HL-60/S4 (cell line): Measurements from ENCODE around the gene CISD2.
"Not testable (repeated sequence)": the region's sequence is repeated elsewhere in the genome, so short reads cannot be mapped to it uniquely, and the experiment has no call there.

Experiments
- in situ Hi-C: fragments of 300-500 bp; cut with MboI; formaldehyde crosslinking; loops from 2 replicates; pipeline ENCODE4 v1.14.3; 2022; ENCODE audit warnings: low sequenced_read_pairs

The CISD2 gene

DNA sequence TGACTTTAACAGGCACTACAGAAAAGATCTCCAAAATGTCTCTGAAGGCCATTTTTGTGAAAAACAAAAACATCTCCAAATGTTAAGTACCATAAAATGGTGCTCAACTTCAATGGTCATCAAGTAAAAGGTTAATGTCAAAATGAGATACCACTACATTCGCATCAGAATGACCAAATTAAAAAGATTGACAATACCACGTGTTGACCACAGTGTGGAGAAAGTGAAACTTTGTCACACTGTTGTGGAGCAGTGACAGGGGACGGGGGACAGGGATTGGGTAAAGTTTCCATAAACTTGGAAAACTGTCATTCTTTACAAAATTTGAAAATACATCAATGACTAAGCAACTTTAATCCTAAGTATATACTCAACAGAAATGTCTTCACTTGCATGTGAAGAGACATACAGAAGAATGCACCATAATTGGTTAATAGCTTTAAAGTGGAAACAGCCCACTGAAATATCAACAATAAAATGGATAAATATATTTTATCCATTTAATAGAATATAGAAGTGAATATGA, 19.1 kb upstream of the CISD2 start:
- in situ Hi-C loops: no loop called here

DNA sequence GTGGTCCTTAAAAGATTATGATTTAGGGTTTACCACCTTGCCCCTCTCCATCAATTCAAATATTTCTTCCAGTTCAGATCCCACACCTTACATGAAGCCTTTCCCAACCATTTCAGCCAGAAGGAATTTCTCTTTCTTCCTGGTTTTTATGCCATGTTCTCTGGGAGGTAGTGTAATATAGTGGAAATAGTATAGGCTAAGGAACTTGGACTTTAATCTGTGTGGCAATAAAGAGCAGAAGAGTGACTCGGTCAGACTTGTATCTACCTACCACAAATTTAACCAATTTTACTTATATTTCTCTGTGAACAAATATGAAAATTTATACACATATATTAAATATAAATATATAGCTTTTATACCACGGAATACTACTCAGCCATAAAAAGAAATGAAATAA, 18.4 kb upstream of the CISD2 start:
- in situ Hi-C loops: no loop called here

- in situ Hi-C loops: no loop called here
Measured at GRCh38 chr4:102858828-102859464, 9.8 kb upstream of the CISD2 start.

DNA sequence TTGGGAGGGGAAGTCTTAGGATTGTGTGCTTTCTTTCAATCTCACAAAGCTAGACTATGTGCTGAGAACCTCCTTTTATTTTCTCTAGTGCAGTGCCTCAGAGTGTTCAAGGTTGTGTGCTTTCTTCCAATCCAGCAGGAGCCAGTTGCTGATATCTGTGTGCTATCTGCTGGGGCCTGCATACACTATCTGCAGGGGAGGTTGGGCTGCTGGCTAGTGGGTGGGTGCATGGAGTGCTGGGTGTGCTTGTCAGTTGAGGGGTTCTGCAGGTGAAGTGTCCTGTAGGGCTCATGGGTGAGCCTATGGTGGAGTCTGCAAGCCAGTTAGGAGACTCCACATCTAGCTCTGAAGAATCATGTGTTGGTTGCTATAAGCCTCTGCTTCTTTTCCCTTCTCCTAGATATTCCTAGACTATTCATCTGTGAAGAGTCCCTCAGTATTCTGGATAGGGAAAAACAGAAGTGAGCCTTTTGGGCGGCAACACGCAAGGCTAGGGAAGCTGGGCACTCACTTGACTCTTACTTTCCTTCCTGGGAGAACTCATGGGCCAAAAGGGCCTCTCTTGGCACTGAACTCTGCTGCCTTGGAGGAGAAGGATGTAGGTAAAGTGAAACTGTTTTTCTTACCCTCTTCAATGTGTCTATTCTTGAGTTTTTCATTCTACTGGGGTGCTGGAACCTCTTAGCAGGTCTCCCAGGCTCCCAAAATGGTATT, 8.0 kb upstream of the CISD2 start:
- in situ Hi-C loops: no loop called here

DNA sequence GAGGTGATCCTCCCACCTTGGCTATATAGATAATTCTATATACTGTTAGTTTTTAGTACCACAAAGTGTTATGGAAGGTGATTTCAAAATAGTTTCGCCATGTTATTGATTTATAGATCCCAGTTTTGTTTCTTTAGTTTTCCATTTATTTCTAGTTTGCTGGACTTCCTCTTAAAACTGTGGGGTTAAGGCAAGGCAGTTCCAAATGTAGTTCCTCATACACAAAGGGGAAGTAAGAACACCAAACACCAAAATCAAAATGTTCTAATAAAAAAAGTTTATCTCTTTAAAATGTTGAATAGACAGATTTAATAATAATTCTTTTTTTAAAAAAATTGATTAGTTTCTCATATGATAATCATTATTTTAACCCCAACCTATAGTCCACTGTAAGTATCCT, 6.8 kb upstream of the CISD2 start:
- in situ Hi-C loops: no loop called here

- in situ Hi-C loops: no loop called here
Measured at GRCh38 chr4:102862747-102863146, 6.0 kb upstream of the CISD2 start.

DNA sequence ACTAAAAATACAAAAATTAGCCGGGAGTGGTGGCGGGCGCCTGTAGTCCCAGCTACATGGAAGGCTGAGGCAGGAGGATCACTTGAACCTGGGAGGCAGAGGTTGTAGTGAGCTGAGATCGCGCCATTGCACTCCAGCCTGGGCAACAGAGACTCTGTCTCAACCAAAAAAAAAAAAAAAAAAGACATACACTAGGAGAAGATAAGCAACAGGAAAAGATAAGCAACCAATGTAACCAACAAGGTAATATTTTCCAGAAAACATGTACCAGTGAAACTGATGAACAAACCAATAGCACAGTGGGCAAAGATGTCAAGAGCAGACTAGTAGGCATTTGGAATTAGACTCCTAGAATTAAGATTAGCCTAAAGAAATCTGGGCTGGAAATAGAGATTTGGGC, 3.5 kb upstream of the CISD2 start:
- in situ Hi-C loops: not testable (repeated sequence)

DNA sequence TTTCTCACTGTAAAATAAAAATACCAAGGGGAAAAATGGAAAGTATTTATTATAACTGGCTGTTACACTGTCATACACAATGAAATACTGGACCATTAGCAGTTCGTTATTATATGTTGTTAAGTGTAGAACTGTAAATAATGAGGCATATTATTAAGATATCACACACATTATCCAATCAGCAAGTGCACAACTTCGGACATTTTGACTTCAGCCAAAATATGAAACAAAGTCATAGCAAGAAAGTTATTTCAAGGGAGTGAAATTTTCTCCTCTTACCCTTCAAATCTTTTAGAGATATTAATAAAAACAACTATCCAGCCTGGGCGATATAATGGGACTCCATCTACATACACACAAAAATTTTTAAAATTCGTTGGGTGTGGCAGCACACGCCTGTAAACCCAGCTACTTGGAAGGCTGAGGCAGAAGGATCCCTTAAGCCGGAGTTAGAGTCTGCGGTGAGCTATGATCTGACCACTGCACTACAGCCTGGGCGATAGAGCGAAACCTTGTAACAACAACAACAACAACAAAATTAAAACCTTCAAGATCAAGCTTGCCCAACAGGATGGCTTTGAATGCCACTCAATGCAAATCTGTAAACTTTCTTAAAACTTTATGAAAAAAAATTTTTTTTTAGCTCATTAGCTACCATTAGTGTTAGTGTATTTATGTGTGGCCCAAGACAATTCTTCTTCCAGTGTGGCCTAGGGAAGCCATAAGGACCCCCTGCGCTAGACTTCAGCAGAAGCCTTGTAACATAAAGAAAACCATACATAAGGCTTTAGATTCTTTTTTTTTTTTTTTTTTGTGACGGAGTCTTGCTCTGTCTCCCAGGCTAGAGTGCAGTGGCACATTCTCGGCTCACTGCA, 1.3 kb upstream of the CISD2 start:
- in situ Hi-C loops: no loop called here

- in situ Hi-C loops: no loop called here
Measured at GRCh38 chr4:102868153-102868780, 525 bp upstream of the CISD2 start.

DNA sequence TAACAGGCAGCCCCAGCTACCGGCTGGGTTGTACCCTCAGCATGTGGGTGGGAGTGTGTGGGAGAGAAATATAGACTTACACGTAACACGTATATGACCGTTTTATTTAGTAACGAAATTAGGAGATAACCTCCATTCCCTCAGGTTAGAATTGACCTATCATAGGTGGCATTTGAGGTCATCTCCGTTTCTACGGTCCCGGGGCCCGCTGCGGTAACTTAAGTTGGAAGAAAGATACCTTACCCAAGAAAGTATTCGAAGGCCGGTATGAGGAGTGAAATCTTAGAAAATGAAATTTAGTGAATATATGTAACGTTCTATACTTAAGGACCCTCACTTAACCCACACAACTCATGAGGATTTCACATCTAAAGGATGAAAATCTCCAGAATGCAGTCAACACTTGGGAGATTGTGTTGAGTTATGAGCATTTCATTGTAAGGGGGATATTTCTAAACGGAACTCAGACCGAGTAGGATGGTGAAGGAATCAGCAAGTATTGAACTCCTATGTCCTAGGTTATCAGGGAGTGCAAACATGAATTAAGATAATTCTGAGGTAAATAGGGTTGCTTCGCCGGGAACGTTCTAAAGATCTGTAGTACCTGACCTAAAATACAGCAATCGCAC, 891 bp downstream of the CISD2 start:
- in situ Hi-C loops: no loop called here

DNA sequence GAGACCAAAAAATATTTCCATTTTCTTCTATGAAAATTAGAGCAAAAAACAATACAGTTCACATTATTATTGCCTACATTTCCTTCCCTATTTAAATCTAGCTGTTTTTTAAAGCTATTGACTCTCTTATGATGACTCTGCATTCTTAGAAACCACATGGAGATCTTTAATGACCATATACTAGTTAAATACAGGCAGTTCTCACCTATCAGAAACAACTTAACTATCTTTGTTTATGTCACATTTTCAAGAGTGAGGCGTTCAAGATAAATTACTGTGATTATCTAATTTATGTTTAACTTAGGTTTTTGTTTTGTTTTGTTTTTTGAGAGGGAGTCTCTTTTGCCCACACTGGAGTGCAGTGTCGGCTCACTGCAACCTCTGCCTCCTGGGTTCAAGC, 3.0 kb downstream of the CISD2 start:
- in situ Hi-C loops: no loop called here

GRCh38 chr4:102877477-102878106, 8.8 kb downstream of the CISD2 start:
- in situ Hi-C loops: not testable (repeated sequence)

- in situ Hi-C loops: not testable (repeated sequence)
Measured at GRCh38 chr4:102878349-102878748, 9.6 kb downstream of the CISD2 start.

DNA sequence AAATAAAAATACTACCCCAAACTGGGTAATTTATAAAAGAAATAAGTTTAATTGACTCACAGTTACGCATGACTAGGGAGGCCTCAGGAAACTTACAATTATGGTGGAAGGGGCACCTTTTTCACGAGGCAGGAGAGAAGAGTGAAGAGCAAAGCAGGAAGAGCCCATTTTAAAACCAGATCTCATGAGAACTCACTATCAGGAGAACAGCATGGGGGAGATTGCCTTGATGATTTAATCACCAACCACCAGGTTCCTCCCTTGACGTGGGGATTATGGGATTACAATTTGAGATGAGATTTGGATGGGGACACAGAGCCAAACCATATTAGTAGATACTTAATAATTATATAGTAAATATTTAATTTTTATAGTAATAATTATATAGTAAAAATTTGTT, 10.1 kb downstream of the CISD2 start:
- in situ Hi-C loops: no loop called here

DNA sequence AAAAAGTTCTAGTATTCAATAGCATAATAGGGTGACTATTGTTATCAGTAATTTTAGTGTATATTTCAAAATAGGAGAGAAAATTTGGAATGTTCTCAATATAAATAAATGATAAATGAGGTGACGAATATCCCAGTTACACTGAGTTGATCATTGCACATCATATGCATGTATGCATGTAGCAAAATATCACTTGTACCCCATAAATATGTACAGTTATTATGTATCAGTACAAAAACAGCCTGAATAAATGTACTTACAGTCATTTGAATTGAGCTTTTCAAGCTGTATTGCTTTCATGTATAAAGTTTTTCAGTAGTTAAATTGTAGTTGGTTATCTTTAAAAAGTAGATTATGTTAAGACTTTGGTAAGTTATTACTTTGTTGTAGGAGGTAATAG, 12.6 kb downstream of the CISD2 start:
- in situ Hi-C loops: no loop called here

DNA sequence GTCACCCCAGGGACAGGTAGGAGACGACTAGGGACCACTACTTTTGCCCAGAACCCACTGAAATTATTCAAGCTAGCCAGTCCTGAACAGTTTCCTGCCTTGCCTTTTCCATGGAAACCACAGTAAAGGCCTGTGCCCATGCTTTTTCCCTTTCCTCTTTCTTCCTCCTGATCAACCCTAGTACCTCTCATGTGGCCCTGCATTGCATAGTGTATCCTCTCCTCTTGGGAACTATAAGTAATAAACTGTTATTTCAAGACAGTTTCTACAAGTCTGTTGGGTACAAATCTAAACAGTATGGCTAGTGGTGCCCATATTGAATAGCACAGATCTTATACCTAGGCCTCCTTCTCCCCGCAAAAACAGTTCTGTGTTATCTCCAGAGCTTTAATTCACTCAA, 14.5 kb downstream of the CISD2 start:
- in situ Hi-C loops: no loop called here

DNA sequence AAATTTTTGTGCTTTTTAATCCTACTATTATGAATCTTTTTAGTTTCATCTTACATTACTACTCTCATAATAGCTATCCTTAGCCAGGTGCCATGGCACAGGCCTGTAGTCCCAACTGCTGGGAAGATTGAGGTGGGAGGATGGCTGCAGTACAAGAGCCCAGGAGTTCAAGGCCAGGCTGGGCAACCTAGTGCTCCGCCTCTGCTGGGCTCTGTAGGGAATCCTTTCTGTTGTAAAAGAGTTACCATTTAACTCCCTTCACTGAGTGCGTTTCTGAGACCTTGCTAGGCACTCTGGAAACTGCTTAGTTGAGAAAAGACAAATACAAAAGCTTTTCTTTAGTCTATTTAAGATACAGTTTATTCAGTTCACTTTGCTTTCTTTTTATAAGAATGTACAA, 19.8 kb downstream of the CISD2 start:
- in situ Hi-C loops: not testable (repeated sequence)

DNA sequence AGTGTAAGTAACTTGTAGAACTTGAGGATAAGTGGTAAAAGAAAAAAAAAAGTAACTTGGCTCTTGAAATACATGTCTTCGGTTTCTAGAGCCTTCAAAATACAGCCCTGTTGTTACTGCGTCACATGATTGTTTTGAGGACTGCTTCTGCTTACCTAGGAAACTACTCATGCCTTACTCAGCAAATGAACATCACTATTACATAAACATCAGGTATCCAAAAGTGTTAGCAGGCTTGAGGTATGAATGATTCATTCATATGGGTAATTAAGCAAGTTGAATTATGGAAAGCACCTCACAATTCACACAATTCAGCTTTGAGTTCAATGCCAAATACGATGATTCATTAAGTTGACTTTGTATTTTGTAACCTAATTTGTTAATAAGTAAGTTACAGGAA, 21.1 kb downstream of the CISD2 start:
- in situ Hi-C loops: not testable (repeated sequence)

DNA sequence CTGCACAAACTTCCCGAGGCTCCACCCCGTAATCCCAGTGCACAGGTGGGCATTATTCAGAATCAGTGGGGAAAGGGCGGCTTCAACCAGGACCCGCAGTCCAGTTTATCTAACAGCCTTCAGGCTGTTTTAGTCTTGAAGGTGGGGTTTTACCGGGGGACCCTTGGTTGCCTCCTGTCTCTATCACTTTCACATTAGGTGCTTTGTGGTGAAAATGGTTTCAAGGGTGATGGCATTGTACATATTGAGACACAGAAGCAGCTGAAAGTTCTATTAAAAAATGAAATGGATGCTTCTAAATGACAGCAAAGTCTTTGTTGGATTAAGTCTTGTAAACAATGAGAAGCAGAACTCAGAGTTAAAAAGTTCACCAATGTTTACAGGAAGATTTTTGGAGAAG, 27.8 kb downstream of the CISD2 start:
- in situ Hi-C loops: not testable (repeated sequence)

- in situ Hi-C loops: not testable (repeated sequence)
Measured at GRCh38 chr4:102897610-102898009, 28.8 kb downstream of the CISD2 start.
